HG02870 (cell line): ENCODE results near the gene AOPEP.

ENCODE experiments used
- ATAC-seq: cut with Tn5 transposase; IDR thresholded peaks from one replicate; pipeline ENCODE4 v1.9.1; 2021; ENCODE audit warnings: mild to moderate bottlenecking, moderate library complexity; ENCODE audit not compliant: unreplicated experiment

Gene AOPEP

GRCh38 chr9:94909965-94910730, 183.6 kb downstream of the AOPEP start:
- no peak for ATAC-seq

GRCh38 chr9:94911211-94911610, 184.7 kb downstream of the AOPEP start:
- no peak for ATAC-seq

GRCh38 chr9:94911986-94912635, 185.6 kb downstream of the AOPEP start:
- ATAC-seq, result no peak

GRCh38 chr9:94912700-94913249, 186.3 kb downstream of the AOPEP start:
- ATAC-seq, result no peak

- ATAC-seq, result no peak
These were observed 187.1 kb downstream of the AOPEP start for GRCh38 chr9:94913550-94913949.

- ATAC-seq, result no peak
These were observed 189.3 kb downstream of the AOPEP start for GRCh38 chr9:94915476-94916450.

GRCh38 chr9:94916956-94917355, 190.5 kb downstream of the AOPEP start:
- no peak for ATAC-seq

- ATAC-seq, result no peak
These were observed 191.7 kb downstream of the AOPEP start for GRCh38 chr9:94918038-94918753.

GRCh38 chr9:94919376-94920098, 193.0 kb downstream of the AOPEP start:
- no peak for ATAC-seq

GRCh38 chr9:94920420-94921091, 194.1 kb downstream of the AOPEP start:
- ATAC-seq, result no peak

- no peak for ATAC-seq
These were observed 194.6 kb downstream of the AOPEP start for GRCh38 chr9:94921092-94921471.

GRCh38 chr9:94921656-94922055, 195.2 kb downstream of the AOPEP start:
- ATAC-seq, result no peak

GRCh38 chr9:94922098-94922607, 195.7 kb downstream of the AOPEP start:
- ATAC-seq, result no peak

GRCh38 chr9:94922691-94923107, 196.2 kb downstream of the AOPEP start:
- ATAC-seq, result no peak

- no peak for ATAC-seq
These were observed 197.0 kb downstream of the AOPEP start for GRCh38 chr9:94923326-94924089.

GRCh38 chr9:94925751-94926430, 199.4 kb downstream of the AOPEP start:
- no peak for ATAC-seq

- no peak for ATAC-seq
These were observed 199.9 kb downstream of the AOPEP start for GRCh38 chr9:94926431-94926800.
